PC-9 (cell line): ENCODE measurements around the gene RMI2.

Experiments used
- CTCF ChIP-seq: fragments of 200-600 bp; sonication (generic); conservative IDR thresholded peaks from 2 replicates; pipeline ENCODE4 v1.6.1; 2017; ENCODE audit warnings: mixed run types, antibody characterized with exemption, mild to moderate bottlenecking, moderate library complexity
- EZH2 ChIP-seq: fragments of 200-600 bp; sonication (generic); IDR thresholded peaks from 2 replicates; pipeline ENCODE4 v1.8.0; 2017; ENCODE audit warnings: antibody characterized with exemption, low read depth

GRCh38 chr16:11384184-11384955 lies 39.1 kb downstream of the RMI2 start:
- TF ChIP-seq CTCF (no peak), EZH2 (no peak)
